Spinal cord (tissue), 10 donors: ENCODE data around the gene SF3B2. TPM values are rescaled to one million over a fixed set of nuclear protein-coding genes. Genes with fewer than 3 reads are reported as not detected.
"Not testable (repeated sequence)": the region's sequence is repeated elsewhere in the genome, so short reads cannot be mapped to it uniquely, and the experiment has no call there.

Experiments
- DNase-seq, 6 donors: peaks; one replicate each; pipeline versions ENCODE4 v3.0.0 to v3.0.0-alpha.2; 2013 to 2015; ENCODE audit warnings: low spot score in 6 of 6, low read depth in 4 of 6
- H3K27ac ChIP-seq: one replicate; pipeline ENCODE4 v1.5.1; 2013; ENCODE audit warnings: low read depth, low read length, control low read depth
- H3K27me3 ChIP-seq: one replicate; pipeline ENCODE4 v1.6.1; 2013; ENCODE audit warnings: low read length; ENCODE audit not compliant: control insufficient read depth, insufficient read depth
- H3K36me3 ChIP-seq: one replicate; pipeline ENCODE4 v1.6.1; 2013; ENCODE audit warnings: low read length; ENCODE audit not compliant: control insufficient read depth, insufficient read depth
- H3K4me1 ChIP-seq: one replicate; pipeline ENCODE4 v1.6.1; 2013; ENCODE audit warnings: low read length; ENCODE audit not compliant: control insufficient read depth, insufficient read depth
- H3K4me3 ChIP-seq: one replicate; pipeline ENCODE4 v1.5.1; 2013; ENCODE audit warnings: low read depth, low read length, control low read depth
- H3K9me3 ChIP-seq: one replicate; pipeline ENCODE4 v1.6.1; 2013; ENCODE audit warnings: low read length; ENCODE audit not compliant: control insufficient read depth, insufficient read depth
- WGBS: methylation state at CpG from one replicate; pipeline ENCODE4 v1.1.5; 2013; ENCODE audit warnings: missing lambda C conversion rate; ENCODE audit not compliant: insufficient coverage; 5-methylcytosine and 5-hydroxymethylcytosine counted together
- polyA plus RNA-seq, 2 donors: library from polyadenylated mRNA; unstranded; fragments of 120-200 nt; gene quantifications; one replicate each; pipeline ENCODE4 v1.2.1, GENCODE V29; 2013; ENCODE audit not compliant: insufficient read length in 2 of 2
- total RNA-seq, 2 donors: library from RNA; depleted of rRNA in 1 of 2; stranded (reverse); fragments of 120-200 nt in 1 of 2; fragments of >200 nt in 1 of 2; gene quantifications; one replicate each; pipeline versions ENCODE4 v1.2.3 to v1.2.4, GENCODE V29; 2013 to 2014
- donor health status: healthy.

SF3B2 gene
- total and polyA plus RNA-seq, 4 donors: 84.1 to 246 (median 196) TPM

- Histone ChIP-seq H3K4me3 (no peak overlapping the region), H3K9me3 (no peaks in the 10 kb centered on the region), H3K27ac (no peak overlapping the region), H3K27me3 (no peaks in the 10 kb centered on the region), H3K36me3 (no peaks in the 10 kb centered on the region), H3K4me1 (peaks cover 9% of the 10 kb centered on the region)
- WGBS: 40% methylated on average over 1 of the region's 3 CpGs
- peak in 1 of 6 donors; percentile 51 for DNase-seq
Observed at GRCh38 chr11:66112601-66113499, 60.7 kb downstream of the SF3B2 start.

- 100% methylated on average over 1 of the region's 3 CpGs for WGBS
- H3K4me1 ChIP-seq, H3K27me3 ChIP-seq, H3K36me3 ChIP-seq, H3K4me3 ChIP-seq, H3K27ac ChIP-seq, DNase-seq, H3K9me3 ChIP-seq: not testable (repeated sequence)
Observed at GRCh38 chr11:66114957-66115356, 62.8 kb downstream of the SF3B2 start.

GRCh38 chr11:66115638-66116301 lies 63.6 kb downstream of the SF3B2 start:
- H3K9me3 ChIP-seq: no peaks in the 10 kb centered on the region
- H3K4me3 ChIP-seq: no peak overlapping the region
- WGBS: no CpG with 5 or more reads among the region's 8 CpGs
- no peak overlapping the region for H3K27ac ChIP-seq
- H3K4me1 ChIP-seq: peaks cover 9% of the 10 kb centered on the region
- no peak for DNase-seq
- H3K36me3 ChIP-seq: no peaks in the 10 kb centered on the region
- no peaks in the 10 kb centered on the region for H3K27me3 ChIP-seq

GRCh38 chr11:66116576-66117361 lies 64.6 kb downstream of the SF3B2 start:
- Histone ChIP-seq H3K27ac (no peak overlapping the region), H3K36me3 (no peaks in the 10 kb centered on the region), H3K27me3 (no peaks in the 10 kb centered on the region), H3K4me3 (no peak overlapping the region), H3K4me1 (peaks cover 5% of the 10 kb centered on the region), H3K9me3 (no peaks in the 10 kb centered on the region)
- no peak for DNase-seq
- WGBS: 83% methylated on average over 2 of the region's 7 CpGs

- no peaks in the 10 kb centered on the region for H3K36me3 ChIP-seq
- no peak for DNase-seq
- no peak overlapping the region for H3K27ac ChIP-seq
- no peaks in the 10 kb centered on the region for H3K4me1 ChIP-seq
- no CpG with 5 or more reads among the region's 3 CpGs for WGBS
- H3K4me3 ChIP-seq: no peak overlapping the region
- no peaks in the 10 kb centered on the region for H3K27me3 ChIP-seq
- no peaks in the 10 kb centered on the region for H3K9me3 ChIP-seq
Observed at GRCh38 chr11:66118847-66119246, 66.7 kb downstream of the SF3B2 start.

Other genes starting within 250 kb of the SF3B2 start
- gene SNX32, start 218.4 kb upstream of the SF3B2 start, total RNA-seq: 1 to 10 TPM; 3.3 to 4.0 TPM
- gene SNX32, start 218.4 kb upstream of the SF3B2 start, polyA plus RNA-seq: 10 to 100 TPM in 1 of 2 donors, 1 to 10 TPM in 1; 9.7 to 22.1 TPM
- gene CFL1, start 194.2 kb upstream of the SF3B2 start, total RNA-seq: 100 to 1,000 TPM; 472 to 682 TPM
- gene CFL1, start 194.2 kb upstream of the SF3B2 start, polyA plus RNA-seq: 1,000 to 10,000 TPM; 1,362 to 1,371 TPM
- 10 to 100 TPM; 24.9 to 49.7 TPM for gene MUS81, start 191.9 kb upstream of the SF3B2 start, total RNA-seq
- gene MUS81, start 191.9 kb upstream of the SF3B2 start, polyA plus RNA-seq: 10 to 100 TPM; 57.4 to 62.0 TPM
- gene EFEMP2, start 179.6 kb upstream of the SF3B2 start, total RNA-seq: 10 to 100 TPM; 21.2 to 84.5 TPM
- 10 to 100 TPM; 73.6 to 94.1 TPM for gene EFEMP2, start 179.6 kb upstream of the SF3B2 start, polyA plus RNA-seq
- under 1 TPM; 0.20 to 0.39 TPM for gene CTSW, start 172.5 kb upstream of the SF3B2 start, total RNA-seq
- gene CTSW, start 172.5 kb upstream of the SF3B2 start, polyA plus RNA-seq: under 1 TPM; 0.51 to 0.96 TPM
- gene FIBP, start 163.9 kb upstream of the SF3B2 start, total RNA-seq: 100 to 1,000 TPM in 1 of 2 donors, 10 to 100 TPM in 1; 79.4 to 139 TPM
- gene FIBP, start 163.9 kb upstream of the SF3B2 start, polyA plus RNA-seq: 100 to 1,000 TPM; 144 to 158 TPM
- gene CCDC85B, start 161.7 kb upstream of the SF3B2 start, total RNA-seq: 10 to 100 TPM; 15.7 to 23.5 TPM
- gene CCDC85B, start 161.7 kb upstream of the SF3B2 start, polyA plus RNA-seq: 10 to 100 TPM; 50.2 to 53.9 TPM
- gene FOSL1, start 152.0 kb upstream of the SF3B2 start, total RNA-seq: under 1 TPM in 1 of 2 donors, not detected in 1; 0.20 TPM
- gene FOSL1, start 152.0 kb upstream of the SF3B2 start, polyA plus RNA-seq: under 1 TPM; 0.36 to 0.41 TPM
- 10 to 100 TPM; 13.9 to 20.4 TPM for gene C11orf68, start 133.3 kb upstream of the SF3B2 start, total RNA-seq
- 10 to 100 TPM; 62.3 to 66.2 TPM for gene C11orf68, start 133.3 kb upstream of the SF3B2 start, polyA plus RNA-seq
- 100 to 1,000 TPM in 1 of 2 donors, 10 to 100 TPM in 1; 46.4 to 127 TPM for gene DRAP1, start 132.9 kb upstream of the SF3B2 start, total RNA-seq
- 100 to 1,000 TPM; 178 to 183 TPM for gene DRAP1, start 132.9 kb upstream of the SF3B2 start, polyA plus RNA-seq
- gene TSGA10IP, start 106.9 kb upstream of the SF3B2 start, total RNA-seq: under 1 TPM in 1 of 2 donors, not detected in 1; 0.39 TPM
- under 1 TPM; 0.60 to 0.68 TPM for gene TSGA10IP, start 106.9 kb upstream of the SF3B2 start, polyA plus RNA-seq
- 10 to 100 TPM; 29.2 to 43.3 TPM for gene SART1, start 90.6 kb upstream of the SF3B2 start, total RNA-seq
- gene SART1, start 90.6 kb upstream of the SF3B2 start, polyA plus RNA-seq: 10 to 100 TPM; 60.6 to 68.2 TPM
- gene EIF1AD, start 50.2 kb upstream of the SF3B2 start, total RNA-seq: 10 to 100 TPM; 18.4 to 33.7 TPM
- gene EIF1AD, start 50.2 kb upstream of the SF3B2 start, polyA plus RNA-seq: 10 to 100 TPM; 24.6 to 33.7 TPM
- gene BANF1, start 49.9 kb upstream of the SF3B2 start, total RNA-seq: 10 to 100 TPM; 14.3 to 45.2 TPM
- 100 to 1,000 TPM; 264 to 280 TPM for gene BANF1, start 49.9 kb upstream of the SF3B2 start, polyA plus RNA-seq
- gene CST6, start 40.4 kb upstream of the SF3B2 start, total RNA-seq: under 1 TPM in 1 of 2 donors, not detected in 1; 0.17 TPM
- gene CST6, start 40.4 kb upstream of the SF3B2 start, polyA plus RNA-seq: not detected
- gene CATSPER1, start 25.9 kb upstream of the SF3B2 start, total RNA-seq: not detected
- gene CATSPER1, start 25.9 kb upstream of the SF3B2 start, polyA plus RNA-seq: under 1 TPM in 1 of 2 donors, not detected in 1; 0.10 TPM
- gene GAL3ST3, start 3.2 kb upstream of the SF3B2 start, total RNA-seq: 1 to 10 TPM; 4.5 to 5.8 TPM
- 10 to 100 TPM; 18.5 to 19.0 TPM for gene GAL3ST3, start 3.2 kb upstream of the SF3B2 start, polyA plus RNA-seq
- gene PACS1, start 17.9 kb downstream of the SF3B2 start, total RNA-seq: 10 to 100 TPM; 29.9 to 51.8 TPM
- gene PACS1, start 17.9 kb downstream of the SF3B2 start, polyA plus RNA-seq: 100 to 1,000 TPM in 1 of 2 donors, 10 to 100 TPM in 1; 92.3 to 114 TPM
- gene KLC2, start 205.3 kb downstream of the SF3B2 start, total RNA-seq: 10 to 100 TPM; 18.3 to 38.6 TPM
- gene KLC2, start 205.3 kb downstream of the SF3B2 start, polyA plus RNA-seq: 10 to 100 TPM; 83.2 to 95.7 TPM
- gene RAB1B, start 216.3 kb downstream of the SF3B2 start, total RNA-seq: 100 to 1,000 TPM in 1 of 2 donors, 10 to 100 TPM in 1; 43.3 to 112 TPM
- 100 to 1,000 TPM; 151 to 154 TPM for gene RAB1B, start 216.3 kb downstream of the SF3B2 start, polyA plus RNA-seq
- 10 to 100 TPM; 23.9 to 28.1 TPM for gene CNIH2, start 225.8 kb downstream of the SF3B2 start, total RNA-seq
- 100 to 1,000 TPM; 248 to 256 TPM for gene CNIH2, start 225.8 kb downstream of the SF3B2 start, polyA plus RNA-seq
- gene YIF1A, start 236.8 kb downstream of the SF3B2 start, total RNA-seq: 10 to 100 TPM; 43.7 to 82.1 TPM
- 10 to 100 TPM; 77.1 to 87.7 TPM for gene YIF1A, start 236.8 kb downstream of the SF3B2 start, polyA plus RNA-seq
- 10 to 100 TPM in 1 of 2 donors, 1 to 10 TPM in 1; 8.0 to 18.2 TPM for gene TMEM151A, start 239.5 kb downstream of the SF3B2 start, total RNA-seq
- 10 to 100 TPM; 50.9 to 52.0 TPM for gene TMEM151A, start 239.5 kb downstream of the SF3B2 start, polyA plus RNA-seq